SU-DHL-6 (cell line): ENCODE measurements around the gene MKKS.

Experiments used
- H2AFZ ChIP-seq: fragments of 200-600 bp; sonication (generic); 2 replicates; pipeline ENCODE4 v1.6.1; 2014; ENCODE audit warnings: low read depth, mild to moderate bottlenecking, moderate library complexity, mixed read lengths, antibody characterized with exemption, low read length; ENCODE audit not compliant: severe bottlenecking
- H3F3A ChIP-seq: fragments of 200-600 bp; shearing (Covaris generic); 2 replicates; pipeline ENCODE4 v1.6.0; 2016; ENCODE audit warnings: antibody characterized with exemption, mild to moderate bottlenecking; ENCODE audit not compliant: insufficient read depth
- H3K27ac ChIP-seq: fragments of 200-600 bp; sonication (generic); 2 replicates; pipeline ENCODE4 v1.5.1; 2016; ENCODE audit warnings: low read depth, mild to moderate bottlenecking, low read length, moderate library complexity, mixed read lengths
- H3K27me3 ChIP-seq: fragments of 200-600 bp; sonication (generic), shearing (Covaris generic); 2 replicates; pipeline ENCODE4 v1.6.0; 2014; ENCODE audit warnings: mild to moderate bottlenecking, low read length
- H3K36me3 ChIP-seq: fragments of 200-600 bp; sonication (generic); 2 replicates; pipeline ENCODE4 v1.6.1; 2014; ENCODE audit warnings: mild to moderate bottlenecking, low read length, mixed read lengths
- H3K4me2 ChIP-seq: fragments of 300-600, 200-600 bp; shearing (Covaris generic), sonication (generic); 2 replicates; pipeline ENCODE4 v1.6.0; 2014; ENCODE audit warnings: low read length, low read depth, mild to moderate bottlenecking; ENCODE audit not compliant: poor library complexity, severe bottlenecking
- H3K4me3 ChIP-seq: fragments of 200-600 bp; sonication (generic); 2 replicates; pipeline ENCODE4 v1.5.1; 2014; ENCODE audit warnings: antibody characterized with exemption, low read length, mild to moderate bottlenecking, mixed read lengths; ENCODE audit not compliant: insufficient read depth, poor library complexity, severe bottlenecking
- H3K79me2 ChIP-seq: fragments of 200-600 bp; sonication (generic); 2 replicates; pipeline ENCODE4 v1.6.1; 2014; ENCODE audit warnings: mild to moderate bottlenecking, low read length, moderate library complexity; ENCODE audit not compliant: insufficient read depth
- H3K9ac ChIP-seq: fragments of 200-600 bp; sonication (generic); 2 replicates; pipeline ENCODE4 v1.7.0; 2014; ENCODE audit warnings: mild to moderate bottlenecking, low read length
- H3K9me2 ChIP-seq: fragments of 200-600 bp; sonication (generic); replicated peaks from 2 replicates; pipeline ENCODE4 v1.6.1; 2014; ENCODE audit warnings: low read length; ENCODE audit not compliant: insufficient read depth
- H3K9me3 ChIP-seq: fragments of 200-600 bp; sonication (generic); 2 replicates; pipeline ENCODE4 v1.6.1; 2014; ENCODE audit warnings: low read length, mixed read lengths; ENCODE audit not compliant: insufficient read depth
- H4K20me1 ChIP-seq: fragments of 200-600 bp; sonication (generic); 2 replicates; pipeline ENCODE4 v1.6.1; 2014; ENCODE audit warnings: low read depth, mild to moderate bottlenecking, antibody characterized with exemption, low read length, moderate library complexity, mixed read lengths
- CTCF ChIP-seq: fragments of 200-600 bp; sonication (generic); IDR thresholded peaks from one replicate; pipeline ENCODE4 v1.5.1; 2017; ENCODE audit warnings: antibody characterized with exemption, mild to moderate bottlenecking, low read length, moderate library complexity; ENCODE audit not compliant: insufficient read depth, poor library complexity, severe bottlenecking
- EZH2phosphoT487 ChIP-seq: fragments of 200-600 bp; sonication (generic), shearing (Covaris generic); conservative IDR thresholded peaks from 2 replicates; pipeline ENCODE4 v1.6.1; 2018; ENCODE audit warnings: mild to moderate bottlenecking, antibody characterized with exemption, low read length, moderate library complexity, mixed read lengths

Gene MKKS

GRCh38 chr20:10387686-10388085, 46.3 kb downstream of the MKKS start:
- no peak overlapping the region for H3K27ac ChIP-seq
- no peak for TF ChIP-seq CTCF
- no peak for TF ChIP-seq EZH2phosphoT487
- H3F3A ChIP-seq, result no peaks in the 10 kb centered on the region
- H3K4me2 ChIP-seq, result no peak overlapping the region
- H3K79me2 ChIP-seq, result no peaks in the 10 kb centered on the region
- no peaks in the 10 kb centered on the region for H3K9me2 ChIP-seq
- no peaks in the 10 kb centered on the region for H3K27me3 ChIP-seq
- no peak overlapping the region for H3K9ac ChIP-seq
- H2AFZ ChIP-seq, result no peak overlapping the region
- H3K4me3 ChIP-seq, result no peak overlapping the region
- no peaks in the 10 kb centered on the region for H4K20me1 ChIP-seq
- no peaks in the 10 kb centered on the region for H3K36me3 ChIP-seq
- H3K9me3 ChIP-seq, result no peaks in the 10 kb centered on the region

- Histone ChIP-seq H3K9ac (no peak overlapping the region), H3K4me2 (no peak overlapping the region), H3K79me2 (no peaks in the 10 kb centered on the region), H2AFZ (no peak overlapping the region), H3K27me3 (no peaks in the 10 kb centered on the region), H3K36me3 (no peaks in the 10 kb centered on the region), H3K9me2 (no peaks in the 10 kb centered on the region), H3K9me3 (no peaks in the 10 kb centered on the region), H4K20me1 (no peaks in the 10 kb centered on the region), H3F3A (no peaks in the 10 kb centered on the region), H3K27ac (no peak overlapping the region), H3K4me3 (no peak overlapping the region)
- TF ChIP-seq EZH2phosphoT487 (no peak), CTCF (no peak)
These were observed 48.0 kb downstream of the MKKS start for GRCh38 chr20:10385850-10386544.

- TF ChIP-seq EZH2phosphoT487 (no peak), CTCF (no peak)
- Histone ChIP-seq H3K36me3 (no peaks in the 10 kb centered on the region), H3K4me2 (no peak overlapping the region), H3K4me3 (no peak overlapping the region), H4K20me1 (no peaks in the 10 kb centered on the region), H3K9me3 (no peaks in the 10 kb centered on the region), H3K27me3 (no peaks in the 10 kb centered on the region), H3K79me2 (no peaks in the 10 kb centered on the region), H3K9me2 (no peaks in the 10 kb centered on the region), H2AFZ (no peak overlapping the region), H3F3A (no peaks in the 10 kb centered on the region), H3K9ac (no peak overlapping the region), H3K27ac (no peak overlapping the region)
These were observed 52.5 kb downstream of the MKKS start for GRCh38 chr20:10381477-10381876.
